Keratinocyte (primary cell): Measurements from ENCODE around the gene CLEC2A. TPM values are rescaled to one million over a fixed set of nuclear protein-coding genes. Genes with fewer than 3 reads are reported as not detected.

Experiments
- DNase-seq: peaks from one replicate; pipeline ENCODE4 v3.0.0-alpha.2; 2011; ENCODE audit warnings: low read depth, missing footprints, low spot score
- FAIRE-seq: peaks from 2 replicates; lab custom pipeline; 2011; peaks lifted over from hg19 to GRCh38; lab: Jason Lieb, UNC
- H2AFZ ChIP-seq: 2 replicates; pipeline ENCODE4 v1.6.0; 2012; ENCODE audit warnings: low read length, control low read depth, inconsistent platforms; ENCODE audit not compliant: control insufficient read depth
- H3K27ac ChIP-seq: 2 replicates; pipeline ENCODE4 v1.5.1; 2011; ENCODE audit warnings: low read length; ENCODE audit not compliant: control insufficient read depth, insufficient read depth
- H3K27me3 ChIP-seq: 3 replicates; pipeline ENCODE4 v1.6.0; 2011; ENCODE audit warnings: low read length; ENCODE audit not compliant: control insufficient read depth, insufficient read depth; ENCODE audit errors: extremely low read depth
- H3K36me3 ChIP-seq, 2 experiments: 2 replicates in 1 of 2; 3 replicates in 1 of 2; pipeline ENCODE4 v1.5.1; 2011; ENCODE audit warnings: low read length in 2 of 2, mild to moderate bottlenecking in 1 of 2; ENCODE audit not compliant: control insufficient read depth in 2 of 2, insufficient read depth in 2 of 2; ENCODE audit errors: extremely low read depth in 1 of 2
- H3K4me1 ChIP-seq: 3 replicates; pipeline ENCODE4 v1.5.1; 2011; ENCODE audit warnings: low read length; ENCODE audit not compliant: control insufficient read depth, insufficient read depth; ENCODE audit errors: extremely low read depth
- H3K4me2 ChIP-seq: 3 replicates; pipeline ENCODE4 v1.6.0; 2011; ENCODE audit warnings: low read depth, low read length; ENCODE audit not compliant: control insufficient read depth, insufficient read depth; ENCODE audit errors: extremely low read depth
- H3K4me3 ChIP-seq, 3 experiments: fragments of 200-600 bp in 1 of 3; sonication (generic) in 1 of 3; 2 replicates in 2 of 3; 3 replicates in 1 of 3; pipeline ENCODE4 v1.5.1; 2011 to 2016; ENCODE audit warnings: low read length in 3 of 3, mild to moderate bottlenecking in 3 of 3, control low read depth in 2 of 3, inconsistent platforms in 1 of 3, low read depth in 1 of 3, mixed read lengths in 1 of 3, mixed run types in 1 of 3, moderate library complexity in 1 of 3; ENCODE audit not compliant: control insufficient read depth in 2 of 3, insufficient read depth in 2 of 3; ENCODE audit errors: extremely low read depth in 1 of 3
- H3K79me2 ChIP-seq: 2 replicates; pipeline ENCODE4 v1.6.0; 2012; ENCODE audit warnings: low read length; ENCODE audit not compliant: control insufficient read depth, insufficient read depth
- H3K9ac ChIP-seq: 3 replicates; pipeline ENCODE4 v1.6.0; 2011; ENCODE audit warnings: low read length; ENCODE audit not compliant: control insufficient read depth, insufficient read depth; ENCODE audit errors: extremely low read depth
- H3K9me1 ChIP-seq: 3 replicates; pipeline ENCODE4 v1.6.0; 2011; ENCODE audit warnings: low read length; ENCODE audit not compliant: control insufficient read depth, insufficient read depth; ENCODE audit errors: extremely low read depth
- H3K9me3 ChIP-seq: 2 replicates; pipeline ENCODE4 v1.5.1; 2012; ENCODE audit warnings: low read depth, low read length; ENCODE audit not compliant: control insufficient read depth
- H4K20me1 ChIP-seq: 3 replicates; pipeline ENCODE4 v1.6.0; 2011; ENCODE audit warnings: low read length; ENCODE audit not compliant: control insufficient read depth, insufficient read depth; ENCODE audit errors: extremely low read depth
- EZH2 ChIP-seq: IDR thresholded peaks from one replicate; pipeline ENCODE4 v1.6.1; 2012; ENCODE audit warnings: inconsistent platforms, mild to moderate bottlenecking, low read length, moderate library complexity
- dilution Hi-C: fragments of 300-500 bp; cut with MboI; formaldehyde crosslinking; loops from one replicate; pipeline ENCODE4 v1.7.0; 2020; ENCODE audit warnings: low sequenced_read_pairs; ENCODE audit not compliant: extremely low pct_ligation_motif_present
- polyA plus RNA-seq, 5 experiments: library from polyadenylated mRNA; depleted of rRNA in 3 of 5; stranded (reverse) in 3 of 5; stranded (forward) in 1 of 5; unstranded in 1 of 5; fragments of >200 nt; gene quantifications; 1 replicate in 1 of 5; 2 replicates in 3 of 5; 3 replicates in 1 of 5; pipeline versions ENCODE4 v1.2.1 to v1.2.3, GENCODE V29; 2011 to 2012; ENCODE audit warnings: missing spikeins in 2 of 5, low read depth in 1 of 5, low replicate concordance in 1 of 5
- TF ChIP-seq, protein P1 (sequence below), 3 experiments: IDR thresholded peaks in 1 of 3; conservative IDR thresholded peaks in 1 of 3; optimal IDR thresholded peaks in 1 of 3; 2 replicates in 2 of 3; 3 replicates in 1 of 3; pipeline versions ENCODE3 to v1.5.1; 2011; ENCODE audit warnings: low read length in 3 of 3, mild to moderate bottlenecking in 3 of 3, moderate library complexity in 2 of 3, control low read depth in 1 of 3, inconsistent platforms in 1 of 3; ENCODE audit not compliant: insufficient read depth in 2 of 3; ENCODE audit errors: extremely low read depth in 1 of 3

The CLEC2A gene
- polyA plus RNA-seq, 1 donor (not counting 4 experiments of a cell fraction or from before 2014, with no cell fraction given), result 0.88 TPM

DNA sequence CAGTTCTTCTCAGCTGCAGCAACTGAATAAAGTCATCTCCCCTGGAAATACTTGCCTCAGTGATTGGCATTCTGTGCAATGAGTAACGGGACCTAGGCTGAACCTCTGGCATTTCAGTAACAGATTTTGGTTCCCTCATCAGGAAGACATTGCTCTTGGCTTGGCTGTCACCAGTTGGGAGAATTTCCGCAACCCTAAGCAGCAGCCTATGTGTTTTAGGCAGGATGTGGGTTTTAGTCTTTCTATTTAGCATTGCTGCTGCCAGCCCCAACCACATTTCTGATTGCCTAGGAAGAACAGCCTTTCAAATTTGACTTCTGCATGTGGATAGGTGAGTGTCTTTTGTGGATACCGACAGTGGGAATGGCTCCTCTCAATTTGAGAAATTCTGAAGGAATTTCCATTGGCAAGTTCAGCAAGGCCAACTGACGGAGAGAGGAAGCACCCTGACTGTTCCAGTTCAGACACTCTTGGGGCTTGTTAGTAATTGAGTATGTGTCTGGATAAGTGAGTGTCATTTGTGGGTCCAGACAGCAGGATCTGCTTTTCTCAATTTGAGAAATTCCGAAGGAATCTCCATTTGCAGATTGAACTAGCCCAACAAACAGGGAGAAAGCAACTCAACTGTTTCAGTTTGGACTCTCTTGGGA, 19.0 kb upstream of the CLEC2A start:
- no peaks in the 10 kb centered on the region for H3K79me2 ChIP-seq
- H3K4me1 ChIP-seq, result no peaks in the 10 kb centered on the region
- H3K4me2 ChIP-seq, result no peak overlapping the region
- no peaks in the 10 kb centered on the region for H4K20me1 ChIP-seq
- no peaks in the 10 kb centered on the region for H3K9me3 ChIP-seq
- FAIRE-seq, result no peak
- no peaks in the 10 kb centered on the region for H3K9me1 ChIP-seq
- H3K4me3 ChIP-seq, result no peak overlapping the region
- H2AFZ ChIP-seq, result no peak overlapping the region
- no peak for TF ChIP-seq EZH2
- no peak overlapping the region for H3K9ac ChIP-seq
- no peaks in the 10 kb centered on the region for H3K36me3 ChIP-seq
- H3K27ac ChIP-seq, result no peak overlapping the region
- dilution Hi-C loops, result no loop called here
- no peaks in the 10 kb centered on the region for H3K27me3 ChIP-seq
- DNase-seq, result no peak

DNA sequence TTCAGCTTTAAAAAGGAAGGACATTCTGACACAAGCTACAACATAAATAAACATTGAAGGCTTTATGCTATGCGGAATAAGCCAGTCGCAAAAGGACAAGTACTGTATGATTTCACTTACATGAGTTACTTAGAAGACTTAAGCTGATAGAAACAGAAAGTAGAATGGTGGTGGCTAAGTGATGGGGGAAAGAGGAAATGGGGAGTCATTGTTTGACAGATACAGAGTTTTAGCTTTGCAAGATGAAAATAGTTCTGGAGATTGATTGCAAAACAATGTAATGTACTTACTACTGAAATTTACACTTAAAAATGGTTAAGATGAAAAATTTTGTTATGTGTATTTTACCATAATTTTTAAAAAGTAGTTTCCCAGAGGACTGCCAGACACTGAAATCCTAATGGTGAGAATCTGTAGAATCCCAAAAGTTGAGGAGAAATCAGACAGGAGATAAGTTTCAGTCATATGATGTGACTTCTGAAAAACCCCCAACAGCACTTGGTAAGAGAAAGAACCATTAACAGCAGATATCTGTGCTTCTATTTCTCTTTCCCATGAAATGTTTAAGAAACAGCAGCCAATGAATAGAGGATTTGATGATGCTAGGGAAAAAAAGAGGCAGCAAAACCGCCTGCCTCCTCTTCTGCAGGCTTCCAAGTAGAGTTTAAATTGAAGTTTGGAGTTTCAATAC, 16.6 kb upstream of the CLEC2A start:
- dilution Hi-C loops, result no loop called here
- no peak for FAIRE-seq
- Histone ChIP-seq H4K20me1 (no peaks in the 10 kb centered on the region), H3K4me1 (no peaks in the 10 kb centered on the region), H3K4me3 (no peak overlapping the region), H3K9me1 (no peaks in the 10 kb centered on the region), H3K4me2 (no peak overlapping the region), H3K27ac (no peak overlapping the region), H3K9me3 (no peaks in the 10 kb centered on the region), H3K36me3 (no peaks in the 10 kb centered on the region), H3K27me3 (no peaks in the 10 kb centered on the region), H3K9ac (no peak overlapping the region), H2AFZ (no peak overlapping the region), H3K79me2 (no peaks in the 10 kb centered on the region)
- TF ChIP-seq, protein P1, sequence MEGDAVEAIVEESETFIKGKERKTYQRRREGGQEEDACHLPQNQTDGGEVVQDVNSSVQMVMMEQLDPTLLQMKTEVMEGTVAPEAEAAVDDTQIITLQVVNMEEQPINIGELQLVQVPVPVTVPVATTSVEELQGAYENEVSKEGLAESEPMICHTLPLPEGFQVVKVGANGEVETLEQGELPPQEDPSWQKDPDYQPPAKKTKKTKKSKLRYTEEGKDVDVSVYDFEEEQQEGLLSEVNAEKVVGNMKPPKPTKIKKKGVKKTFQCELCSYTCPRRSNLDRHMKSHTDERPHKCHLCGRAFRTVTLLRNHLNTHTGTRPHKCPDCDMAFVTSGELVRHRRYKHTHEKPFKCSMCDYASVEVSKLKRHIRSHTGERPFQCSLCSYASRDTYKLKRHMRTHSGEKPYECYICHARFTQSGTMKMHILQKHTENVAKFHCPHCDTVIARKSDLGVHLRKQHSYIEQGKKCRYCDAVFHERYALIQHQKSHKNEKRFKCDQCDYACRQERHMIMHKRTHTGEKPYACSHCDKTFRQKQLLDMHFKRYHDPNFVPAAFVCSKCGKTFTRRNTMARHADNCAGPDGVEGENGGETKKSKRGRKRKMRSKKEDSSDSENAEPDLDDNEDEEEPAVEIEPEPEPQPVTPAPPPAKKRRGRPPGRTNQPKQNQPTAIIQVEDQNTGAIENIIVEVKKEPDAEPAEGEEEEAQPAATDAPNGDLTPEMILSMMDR (optimal IDR thresholded peaks at IDR 0.05 in 1 of 3, IDR thresholded peaks at IDR 0.05 in 1 of 3, conservative IDR thresholded peaks at IDR 0.05 in 1 of 3; ENCODE audit: extremely low read depth in 1 of 3, insufficient read depth in 2 of 3, low read length in 3 of 3), result no peak
- TF ChIP-seq EZH2, result no peak
- no peak for DNase-seq
